IMR-90 (cell line): Measurements from ENCODE around the gene ID2. TPM values are rescaled to one million over a fixed set of nuclear protein-coding genes. Genes with fewer than 3 reads are reported as not detected.

Source experiments
- ATAC-seq: fragments of 200-7000 bp; cut with Tn5 transposase; 2 replicates; pipeline ENCODE4 v1.9.1; 2020; ENCODE audit warnings: low read depth, mild to moderate bottlenecking, moderate library complexity
- BruUV-seq: library from RNA; stranded (reverse); fragments of 400-500 nt; replicated peaks from 2 replicates; lab custom pipeline; 2021; lab: Mats Ljungman, UMichigan
- CTCF ChIA-PET: fragments of 300-600 bp; formaldehyde crosslinking; extraction: SDS; loops from one replicate; lab custom pipeline; 2021; ENCODE audit warnings: antibody characterized with exemption; lab: Yijun Ruan, JAX
- POLR2A ChIA-PET: fragments of 300-600 bp; sonication (Branson Sonifier 250); formaldehyde crosslinking; loops from one replicate; lab custom pipeline; 2022; ENCODE audit warnings: antibody characterized with exemption; ENCODE audit not compliant: unreplicated experiment; lab: Charles Lee
- DNase-seq: peaks from one replicate; pipeline ENCODE4 v3.0.0; 2013
- H2AFZ ChIP-seq: replicated peaks from 2 replicates; pipeline ENCODE3; 2013; ENCODE audit warnings: low read length, mild to moderate bottlenecking; ENCODE audit not compliant: poor library complexity
- H2AK5ac ChIP-seq: 2 replicates; pipeline ENCODE4 v1.6.1; 2013; ENCODE audit warnings: low read depth, low read length, inconsistent platforms
- H2AK9ac ChIP-seq: replicated peaks from 2 replicates; pipeline ENCODE3; 2013; ENCODE audit warnings: mild to moderate bottlenecking, low read depth, low read length, moderate library complexity; ENCODE audit not compliant: poor library complexity
- H2BK120ac ChIP-seq: 2 replicates; pipeline ENCODE4 v1.6.1; 2013; ENCODE audit warnings: low read depth, low read length, inconsistent platforms
- H2BK15ac ChIP-seq: 3 replicates; pipeline ENCODE4 v1.6.1; 2013; ENCODE audit warnings: low read depth, low read length, inconsistent platforms
- H2BK20ac ChIP-seq: 2 replicates; pipeline ENCODE4 v1.6.1; 2013; ENCODE audit warnings: low read depth, mild to moderate bottlenecking, inconsistent platforms, low read length, moderate library complexity
- H2BK5ac ChIP-seq: 2 replicates; pipeline ENCODE4 v1.6.1; 2013; ENCODE audit warnings: mild to moderate bottlenecking, low read depth, low read length, inconsistent platforms; ENCODE audit not compliant: poor library complexity, severe bottlenecking
- H3K14ac ChIP-seq: replicated peaks from 2 replicates; pipeline ENCODE4 v1.6.1; 2013; ENCODE audit warnings: low read depth, low read length, inconsistent platforms
- H3K18ac ChIP-seq: 2 replicates; pipeline ENCODE4 v1.6.1; 2013; ENCODE audit warnings: low read depth, low read length, control low read depth
- H3K23ac ChIP-seq: 2 replicates; pipeline ENCODE4 v1.6.1; 2013; ENCODE audit warnings: low read depth, low read length, inconsistent platforms
- H3K27ac ChIP-seq: 2 replicates; pipeline ENCODE4 v1.5.1; 2013; ENCODE audit warnings: mild to moderate bottlenecking, control low read depth, low read length; ENCODE audit not compliant: insufficient read depth
- H3K27me3 ChIP-seq: 2 replicates; pipeline ENCODE4 v1.6.1; 2013; ENCODE audit warnings: low read length; ENCODE audit not compliant: control insufficient read depth, insufficient read depth
- H3K36me3 ChIP-seq: 2 replicates; pipeline ENCODE4 v1.6.1; 2013; ENCODE audit warnings: low read length, mixed read lengths; ENCODE audit not compliant: control insufficient read depth, insufficient read depth
- H3K4ac ChIP-seq: 2 replicates; pipeline ENCODE4 v1.6.1; 2013; ENCODE audit warnings: low read depth, low read length, inconsistent platforms
- H3K4me1 ChIP-seq: 2 replicates; pipeline ENCODE4 v1.6.1; 2013; ENCODE audit warnings: low read length, mixed read lengths; ENCODE audit not compliant: control insufficient read depth, insufficient read depth
- H3K4me2 ChIP-seq: 2 replicates; pipeline ENCODE4 v1.6.1; 2013; ENCODE audit warnings: low read depth, mild to moderate bottlenecking, control low read depth, low read length, moderate library complexity
- H3K4me3 ChIP-seq: 2 replicates; pipeline ENCODE4 v1.5.1; 2013; ENCODE audit warnings: low read depth, mild to moderate bottlenecking, control low read depth, low read length, moderate library complexity; ENCODE audit not compliant: insufficient read depth
- H3K56ac ChIP-seq: 2 replicates; pipeline ENCODE4 v1.6.1; 2013; ENCODE audit warnings: low read length, inconsistent platforms; ENCODE audit not compliant: insufficient read depth; ENCODE audit errors: extremely low read depth
- H3K79me1 ChIP-seq, 2 experiments: 2 replicates each; pipeline ENCODE4 v1.6.1; 2013; ENCODE audit warnings: low read length in 2 of 2, inconsistent platforms in 1 of 2, low read depth in 1 of 2
- H3K9ac ChIP-seq: 2 replicates; pipeline ENCODE4 v1.6.1; 2013; ENCODE audit warnings: low read depth, low read length, control low read depth
- H3K9me1 ChIP-seq: 2 replicates; pipeline ENCODE4 v1.6.1; 2013; ENCODE audit warnings: low read length, inconsistent platforms; ENCODE audit not compliant: insufficient read depth
- H3K9me3 ChIP-seq: 2 replicates; pipeline ENCODE4 v1.6.1; 2013; ENCODE audit warnings: low read length; ENCODE audit not compliant: control insufficient read depth, insufficient read depth
- H4K20me1 ChIP-seq: 2 replicates; pipeline ENCODE4 v1.6.1; 2013; ENCODE audit warnings: low read length, inconsistent platforms; ENCODE audit not compliant: insufficient read depth
- H4K5ac ChIP-seq: 2 replicates; pipeline ENCODE4 v1.6.1; 2013; ENCODE audit warnings: mild to moderate bottlenecking, low read depth, low read length, control low read depth
- H4K8ac ChIP-seq, 2 experiments: 2 replicates each; pipeline ENCODE4 v1.6.1; 2013; ENCODE audit warnings: low read depth in 2 of 2, low read length in 2 of 2, control low read depth in 1 of 2, inconsistent platforms in 1 of 2
- H4K91ac ChIP-seq: 2 replicates; pipeline ENCODE4 v1.6.1; 2013; ENCODE audit warnings: low read depth, low read length, inconsistent platforms; ENCODE audit not compliant: insufficient read depth
- FOS ChIP-seq: fragments of 150-350 bp; IDR thresholded peaks from 2 replicates; pipeline ENCODE4 v1.6.1; 2016; ENCODE audit warnings: low read depth, low read length
- NFE2L2 ChIP-seq: fragments of 150-350 bp; IDR thresholded peaks from 2 replicates; pipeline ENCODE4 v1.6.1; 2016; ENCODE audit warnings: low read depth, mild to moderate bottlenecking, low read length
- RFX5 ChIP-seq: IDR thresholded peaks from 2 replicates; pipeline ENCODE4 v1.8.0; 2012; ENCODE audit warnings: low read depth, mild to moderate bottlenecking, low read length, moderate library complexity
- WGBS, 2 experiments: methylation state at CpG; one replicate each; pipeline versions ENCODE4 v1.1.5 to v1.1.7; 2013; ENCODE audit warnings: missing lambda C conversion rate in 2 of 2; ENCODE audit not compliant: insufficient read length in 1 of 2; ENCODE audit errors: extremely low coverage in 2 of 2; 5-methylcytosine and 5-hydroxymethylcytosine counted together
- dilution Hi-C: fragments of 300-500 bp; cut with HindIII; formaldehyde crosslinking; loops from one replicate; pipeline ENCODE4 v1.14.3; 2018; ENCODE audit warnings: low sequenced_read_pairs; ENCODE audit not compliant: unreplicated experiment
- in situ Hi-C: fragments of 300-500 bp; cut with MboI; formaldehyde crosslinking; loops from 3 replicates; pipeline ENCODE4 v1.14.3; 2019; ENCODE audit warnings: low sequenced_read_pairs, inconsistent platforms, mixed read lengths
- intact Hi-C: fragments of 100-400 bp; cut with micrococcal nuclease; formaldehyde crosslinking; loops from 2 replicates; pipeline ENCODE4 v1.10.0; 2022
- polyA plus RNA-seq, 3 experiments: library from polyadenylated mRNA; depleted of rRNA; stranded (reverse); fragments of >200 nt; gene quantifications; 2 replicates each; pipeline ENCODE4 v1.2.3, GENCODE V29; 2012; ENCODE audit warnings: low replicate concordance in 1 of 3
- total RNA-seq: library from RNA; depleted of rRNA; stranded (reverse); fragments of >200 nt; gene quantifications from 2 replicates; pipeline ENCODE4 v1.2.3, GENCODE V29; 2012
- TF ChIP-seq, protein P1 (sequence below): conservative IDR thresholded peaks from 2 replicates; pipeline ENCODE4 v1.5.1; 2012; ENCODE audit warnings: mild to moderate bottlenecking, low read depth, low read length, improper control_type of control experiment

ID2 gene
- total and polyA plus RNA-seq, 2 of the 4 experiments (the other 2 are of a cell fraction): 264 to 389 TPM

DNA sequence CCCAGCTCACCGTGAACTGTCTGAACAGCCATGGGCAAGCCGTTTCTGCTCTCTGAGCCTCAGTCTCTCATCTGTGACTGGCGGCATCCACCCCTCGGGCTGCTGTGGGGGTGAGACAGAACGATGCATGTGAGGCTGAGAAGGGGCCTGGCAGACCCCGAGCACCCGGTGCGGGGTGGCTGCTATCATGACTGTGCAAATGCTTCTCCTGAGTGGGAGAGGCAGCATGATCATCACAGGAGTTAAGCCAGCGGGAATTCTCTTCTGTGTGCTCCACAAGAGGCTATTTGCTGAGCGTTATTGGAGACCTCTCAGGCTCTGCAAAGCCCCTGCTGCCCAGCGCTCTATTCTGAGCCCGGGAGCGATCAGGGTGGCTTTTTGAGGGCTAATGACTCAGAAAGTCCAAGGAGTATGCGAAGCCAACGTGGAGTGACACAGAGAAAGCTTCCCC, 45.8 kb upstream of the ID2 start:
- ATAC-seq (peak; percentile 9), DNase-seq (peak; percentile 36)
- Histone ChIP-seq H3K9me3 (no peaks in the 10 kb centered on the region), H2BK5ac (peak overlapping the region; percentile 87), H2BK20ac (peak overlapping the region; percentile 98), H3K79me1 (peaks cover 0 to 16% of the 10 kb centered on the region in 2 experiments; a peak in 2 of 4 replicates), H3K36me3 (no peaks in the 10 kb centered on the region), H3K9me1 (peaks cover 29% of the 10 kb centered on the region), H3K27ac (peak overlapping the region; percentile 73), H4K20me1 (no peaks in the 10 kb centered on the region), H2BK15ac (peak overlapping the region; percentile 54; the same call in 2 of the 3 replicates), H3K9ac (peak overlapping the region; percentile 61; the same call in 1 of the 2 replicates), H3K4me3 (no peak overlapping the region), H4K5ac (peak overlapping the region; percentile 85), H3K14ac (peak overlapping the region; percentile 38), H4K8ac (peak overlapping the region; percentile 73 to 80), H2AFZ (peak overlapping the region; percentile 79), H3K56ac (peak overlapping the region; percentile 87; the same call in 1 of the 2 replicates), H4K91ac (peak overlapping the region; percentile 97), H3K4ac (peak overlapping the region; percentile 97), H2AK5ac (peak overlapping the region; percentile 82), H3K4me2 (peak overlapping the region; percentile 18; the same call in 1 of the 2 replicates), H2BK120ac (peak overlapping the region; percentile 99), H2AK9ac (peak overlapping the region; percentile 84), H3K23ac (peak overlapping the region; percentile 88), H3K18ac (peak overlapping the region; percentile 58), H3K27me3 (no peaks in the 10 kb centered on the region), H3K4me1 (peaks cover 30% of the 10 kb centered on the region)
- dilution Hi-C loops: no loop called here
- 49% methylated on average over 2 of the region's 15 CpGs; no CpG with 5 or more reads in 1 of the 2 experiments for WGBS, 2 experiments
- ChIA-PET CTCF (no interaction called here), POLR2A (no interaction called here)
- TF ChIP-seq FOS: no peak
- TF ChIP-seq NFE2L2: peak; percentile 56
- TF ChIP-seq RFX5: no peak
- TF ChIP-seq, protein P1, sequence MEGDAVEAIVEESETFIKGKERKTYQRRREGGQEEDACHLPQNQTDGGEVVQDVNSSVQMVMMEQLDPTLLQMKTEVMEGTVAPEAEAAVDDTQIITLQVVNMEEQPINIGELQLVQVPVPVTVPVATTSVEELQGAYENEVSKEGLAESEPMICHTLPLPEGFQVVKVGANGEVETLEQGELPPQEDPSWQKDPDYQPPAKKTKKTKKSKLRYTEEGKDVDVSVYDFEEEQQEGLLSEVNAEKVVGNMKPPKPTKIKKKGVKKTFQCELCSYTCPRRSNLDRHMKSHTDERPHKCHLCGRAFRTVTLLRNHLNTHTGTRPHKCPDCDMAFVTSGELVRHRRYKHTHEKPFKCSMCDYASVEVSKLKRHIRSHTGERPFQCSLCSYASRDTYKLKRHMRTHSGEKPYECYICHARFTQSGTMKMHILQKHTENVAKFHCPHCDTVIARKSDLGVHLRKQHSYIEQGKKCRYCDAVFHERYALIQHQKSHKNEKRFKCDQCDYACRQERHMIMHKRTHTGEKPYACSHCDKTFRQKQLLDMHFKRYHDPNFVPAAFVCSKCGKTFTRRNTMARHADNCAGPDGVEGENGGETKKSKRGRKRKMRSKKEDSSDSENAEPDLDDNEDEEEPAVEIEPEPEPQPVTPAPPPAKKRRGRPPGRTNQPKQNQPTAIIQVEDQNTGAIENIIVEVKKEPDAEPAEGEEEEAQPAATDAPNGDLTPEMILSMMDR: no peak
- intact Hi-C loops: loop anchor here (1.0 to 2.0 kb wide), 2 partner anchors 31 to 47 kb away; partner anchors contain the start of gene ID2
- in situ Hi-C loops: no loop called here
- BruUV-seq: no TSS peak
